K562 (cell line): Measurements from ENCODE around the gene TMEM170A. TPM values are rescaled to one million over a fixed set of nuclear protein-coding genes. Genes with fewer than 3 reads are reported as not detected.

Experiments
- ARHGAP35 ChIP-seq: fragments of 450-650 bp; IDR thresholded peaks from 2 replicates; pipeline ENCODE4 v1.6.1; 2018; ENCODE audit not compliant: partially characterized antibody
- ARID2 ChIP-seq: fragments of 450-650 bp; IDR thresholded peaks from 2 replicates; pipeline ENCODE4 v1.6.1; 2017; ENCODE audit warnings: antibody characterized with exemption, mild to moderate bottlenecking
- COPS2 ChIP-seq: fragments of 450-650 bp; conservative IDR thresholded peaks from 2 replicates; pipeline ENCODE4 v1.6.1; 2016; ENCODE audit warnings: mild to moderate bottlenecking, moderate library complexity
- CTCFL ChIP-seq: IDR thresholded peaks from 2 replicates; pipeline ENCODE4 v1.6.1; 2011; ENCODE audit warnings: borderline replicate concordance, low read depth, mild to moderate bottlenecking, moderate library complexity, low read length; ENCODE audit not compliant: insufficient read depth, poor library complexity, severe bottlenecking
- FUS ChIP-seq: fragments of 200-400 bp; formaldehyde crosslinking; optimal IDR thresholded peaks from 2 replicates; pipeline ENCODE3; 2017; ENCODE audit warnings: low read depth, low read length
- HMG20A ChIP-seq: fragments of 450-650 bp; formaldehyde crosslinking; conservative IDR thresholded peaks from 2 replicates; pipeline ENCODE4 v1.4.0; 2020; ENCODE audit warnings: mild to moderate bottlenecking, mixed read lengths
- HNRNPLL ChIP-seq: fragments of 200-400 bp; formaldehyde crosslinking; IDR thresholded peaks from 2 replicates; pipeline ENCODE4 v1.6.1; 2017; ENCODE audit warnings: low read length, low read depth, mild to moderate bottlenecking; ENCODE audit not compliant: poor library complexity, severe bottlenecking
- HOMEZ ChIP-seq: fragments of 250-450 bp; sonication (Bioruptor Pico); IDR thresholded peaks from 2 replicates; pipeline ENCODE4 v1.4.0; 2020; ENCODE audit warnings: mild to moderate bottlenecking, moderate library complexity
- KLF6 ChIP-seq: fragments of 250-450 bp; sonication (Bioruptor Pico); IDR thresholded peaks from 2 replicates; pipeline ENCODE4 v1.4.0; 2020; ENCODE audit warnings: mild to moderate bottlenecking, moderate library complexity, borderline replicate concordance
- L3MBTL2 ChIP-seq: fragments of 450-650 bp; IDR thresholded peaks from 2 replicates; pipeline ENCODE4 v1.6.1; 2016; ENCODE audit warnings: mild to moderate bottlenecking, moderate library complexity
- MCM7 ChIP-seq, 2 experiments: fragments of 450-650 bp; IDR thresholded peaks; 2 replicates each; pipeline ENCODE4 v1.6.1; 2016 to 2018
- MIER1 ChIP-seq: fragments of 450-650 bp; IDR thresholded peaks from 2 replicates; pipeline ENCODE4 v1.6.1; 2016; ENCODE audit warnings: antibody characterized with exemption, mild to moderate bottlenecking, low read depth
- NR2C1 ChIP-seq, 2 experiments: fragments of 450-650 bp; IDR thresholded peaks; 2 replicates each; pipeline ENCODE4 v1.6.1; 2017; ENCODE audit warnings: mild to moderate bottlenecking in 2 of 2, antibody characterized with exemption in 1 of 2, inconsistent platforms in 1 of 2, missing compliant biosample characterization in 1 of 2, missing genetic modification characterization in 1 of 2
- NR3C1 ChIP-seq: sonication (generic); formaldehyde crosslinking; IDR thresholded peaks from 2 replicates; pipeline ENCODE4 v1.8.1; 2022; ENCODE audit warnings: missing genetic modification reagents
- PPARD ChIP-seq: fragments of 250-450 bp; sonication (Bioruptor Pico); IDR thresholded peaks from 2 replicates; pipeline ENCODE4 v1.8.0; 2022; ENCODE audit warnings: inconsistent platforms, mild to moderate bottlenecking, moderate library complexity
- SLC30A9 ChIP-seq: fragments of 250-450 bp; sonication (Bioruptor Pico); IDR thresholded peaks from 2 replicates; pipeline ENCODE4 v1.8.0; 2022; ENCODE audit warnings: mild to moderate bottlenecking, moderate library complexity
- SMARCA5 ChIP-seq: fragments of 450-650 bp; IDR thresholded peaks from 2 replicates; pipeline ENCODE4 v1.6.1; 2016
- SREBF1 ChIP-seq: fragments of 150-350 bp; IDR thresholded peaks from 2 replicates; pipeline ENCODE4 v1.6.1; 2014; ENCODE audit warnings: antibody characterized with exemption, low read depth, low read length, borderline replicate concordance
- TAL1 ChIP-seq: fragments of 450-650 bp; IDR thresholded peaks from 2 replicates; pipeline ENCODE4 v1.6.1; 2016; ENCODE audit warnings: mild to moderate bottlenecking
- USF2 ChIP-seq: sonication (generic); formaldehyde crosslinking; IDR thresholded peaks from 2 replicates; pipeline ENCODE4 v1.5.0; 2020; ENCODE audit warnings: missing genetic modification reagents
- ZC3H4 ChIP-seq: sonication (generic); formaldehyde crosslinking; IDR thresholded peaks from 2 replicates; pipeline ENCODE4 v1.9.0; 2021; ENCODE audit warnings: missing genetic modification reagents, borderline replicate concordance
- ZNF324 ChIP-seq: fragments of 250-450 bp; sonication (Bioruptor Pico); IDR thresholded peaks from 2 replicates; pipeline ENCODE4 v1.4.0; 2020; ENCODE audit warnings: mild to moderate bottlenecking
- ZNF589 ChIP-seq: fragments of 200-800 bp; sonication (Bioruptor generic); IDR thresholded peaks from 2 replicates; pipeline ENCODE4 v1.6.1; 2016; ENCODE audit warnings: low read depth, missing genetic modification characterization, missing compliant biosample characterization
- ZNF780A ChIP-seq: fragments of 250-450 bp; sonication (Bioruptor Pico); IDR thresholded peaks from 2 replicates; pipeline ENCODE4 v1.5.0; 2021; ENCODE audit warnings: mild to moderate bottlenecking
- polyA plus RNA-seq, 8 experiments: library from polyadenylated mRNA; depleted of rRNA in 4 of 8; stranded (reverse) in 5 of 8; unstranded in 3 of 8; fragments of >200 nt; fragmentation: Nextera tagmentation in 2 of 8; fragmentation: Illumina TruSeq in 1 of 8; extraction: Ambion mirVana in 2 of 8; extraction: Trizol in 1 of 8; gene quantifications; 2 replicates each; pipeline versions ENCODE4 v1.2.1 to v1.2.3, GENCODE V29; 2011 to 2014; ENCODE audit warnings: inconsistent platforms in 1 of 8, missing spikeins in 1 of 8
- total RNA-seq, 7 experiments: library from RNA; depleted of rRNA in 6 of 7; stranded (reverse); fragments of >200 nt in 6 of 7; fragmentation: Illumina TruSeq in 2 of 7; extraction: Trizol in 2 of 7; gene quantifications; 2 replicates each; pipeline versions ENCODE4 v1.2.1 to v1.2.3, GENCODE V29; 2011 to 2021; ENCODE audit warnings: low replicate concordance in 1 of 7

TMEM170A gene
- total and polyA plus RNA-seq, 9 of the 15 experiments (the other 6 are each of a cell fraction or from before 2014, with no cell fraction given): 6.1 to 30.2 (median 15.0) TPM

GRCh38 chr16:75432828-75433731 is 31.4 kb downstream of the TMEM170A start, which contains the start of gene CFDP1 (continued):
- no peak for TF ChIP-seq ARID2
- TF ChIP-seq NR2C1 (IDR thresholded peaks at IDR 0.05): 0 out of 2 replicates have a peak, but pooled peaks have one; percentile 23
- peak; percentile 70 for TF ChIP-seq NR2C1 (tag; IDR thresholded peaks at IDR 0.05)
- TF ChIP-seq ZNF780A: no peak
- TF ChIP-seq ARHGAP35: peak; percentile 75
- TF ChIP-seq SREBF1: no peak
- no peak for TF ChIP-seq NR3C1
- TF ChIP-seq SLC30A9 (CRISPR knock-in tag): no peak
- TF ChIP-seq MCM7 (IDR thresholded peaks at IDR 0.05): no peak
- TF ChIP-seq ZNF589 (CRISPR knock-in tag): no peak
- no peak for TF ChIP-seq CTCFL
- no peak for TF ChIP-seq ZNF324
- TF ChIP-seq USF2: peak; percentile 84
- no peak for TF ChIP-seq HOMEZ
- peak; percentile 99 for TF ChIP-seq L3MBTL2
- no peak for TF ChIP-seq KLF6 (CRISPR knock-in tag)
- no peak for TF ChIP-seq MIER1
- no peak for TF ChIP-seq ZC3H4 (CRISPR knock-in tag)
- no peak for TF ChIP-seq SMARCA5
- TF ChIP-seq FUS: no peak
- no peak for TF ChIP-seq TAL1
- TF ChIP-seq COPS2: no peak
- peak; percentile 52 for TF ChIP-seq HNRNPLL
- TF ChIP-seq PPARD (CRISPR knock-in tag): no peak
- TF ChIP-seq HMG20A: no peak
